CD4-positive, alpha-beta T cell treated with Interleukin-15 for 1 hour (primary cell): ENCODE results near the gene NECAB2.

Experiments
- DNase-seq: peaks from one replicate; pipeline ENCODE4 v3.0.0-alpha.2; 2020

NECAB2 gene

GRCh38 chr16:83952940-83953795 is 14.9 kb upstream of the NECAB2 start, which contains the start of gene OSGIN1:
Gene OSGIN1, plus strand, starts transcription at chr16:83953240. Its CDS starts 4,432 bp downstream, at chr16:83957672.
- DNase-seq = peak; percentile 77

- DNase-seq = no peak
Observed at GRCh38 chr16:83953796-83954576, 14.1 kb upstream of the NECAB2 start.

DNA sequence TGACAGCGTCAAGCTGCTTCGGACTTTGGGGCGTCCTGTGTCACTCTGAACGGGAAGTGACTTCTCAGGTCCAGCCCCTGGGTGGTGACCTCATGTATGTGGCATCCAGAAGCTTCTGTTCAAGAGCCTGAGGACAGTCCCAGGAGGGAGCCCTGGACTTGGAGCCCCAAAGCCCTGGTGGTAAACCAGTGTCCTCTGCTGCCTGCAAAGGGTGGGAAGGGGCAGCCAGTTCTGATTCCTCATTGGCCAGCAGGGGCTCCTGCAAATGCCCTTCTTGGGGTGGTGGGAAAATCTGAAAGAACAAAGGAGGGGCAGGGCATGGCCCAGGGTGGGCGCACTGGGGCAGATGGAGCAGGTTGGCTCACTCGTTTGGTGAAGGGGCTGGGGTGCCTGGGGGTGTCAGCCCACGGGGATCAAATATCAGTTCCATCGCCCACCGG is 13.4 kb upstream of the NECAB2 start:
- DNase-seq = peak; percentile 39

DNA sequence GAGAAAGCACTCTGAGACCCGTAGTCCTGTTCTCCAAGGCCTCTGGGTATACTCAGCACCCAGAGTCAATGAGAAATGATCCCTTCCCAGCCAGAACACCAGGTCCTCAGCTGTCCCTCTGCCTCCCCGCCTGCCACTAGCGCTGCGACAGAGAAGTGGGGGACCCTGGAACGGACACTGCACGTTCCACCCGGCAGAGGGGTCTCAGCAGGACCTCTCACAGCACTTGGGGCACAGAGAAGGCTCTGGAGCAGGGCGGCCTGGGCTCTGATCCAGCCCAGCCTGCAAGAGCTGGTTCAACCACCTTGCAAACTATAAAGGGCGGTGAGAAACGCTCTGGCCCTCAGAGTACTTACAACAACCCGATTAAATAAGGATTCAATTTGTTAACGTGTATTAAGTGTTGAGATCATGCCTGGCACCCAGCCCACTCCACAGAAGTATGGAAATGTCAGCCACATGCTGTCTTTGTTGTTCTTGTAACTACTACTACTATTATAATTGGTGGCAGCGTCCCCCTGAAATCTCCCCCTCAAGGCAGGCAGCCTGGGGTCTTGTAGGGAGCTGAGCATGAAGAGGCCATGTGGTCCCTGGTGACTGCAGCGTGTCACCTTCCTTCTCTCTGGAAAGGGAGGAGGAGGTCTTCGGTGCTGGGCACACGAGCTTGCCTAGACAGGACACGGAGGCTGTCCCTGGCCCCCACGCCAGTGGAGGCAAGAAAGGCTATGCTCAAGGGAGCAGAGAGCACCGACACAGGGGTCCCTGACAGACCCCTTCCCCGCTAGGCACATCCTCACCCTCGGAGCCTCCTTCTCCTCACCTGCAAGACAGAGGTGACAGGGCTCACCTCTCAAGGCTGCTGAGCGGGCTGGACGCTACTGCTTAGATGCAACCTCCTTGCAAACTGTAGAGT is 12.6 kb upstream of the NECAB2 start:
- DNase-seq = no peak

GRCh38 chr16:83956336-83957289 is 11.4 kb upstream of the NECAB2 start:
- peak; percentile 66 for DNase-seq

- DNase-seq = no peak
Observed at GRCh38 chr16:83957296-83957855, 10.7 kb upstream of the NECAB2 start.

- DNase-seq = no peak
Observed at GRCh38 chr16:83958137-83958845, 9.8 kb upstream of the NECAB2 start.

- DNase-seq = no peak
Observed at GRCh38 chr16:83958846-83959565, 9.0 kb upstream of the NECAB2 start.

- DNase-seq = no peak
Observed at GRCh38 chr16:83959656-83960434, 8.2 kb upstream of the NECAB2 start.

DNA sequence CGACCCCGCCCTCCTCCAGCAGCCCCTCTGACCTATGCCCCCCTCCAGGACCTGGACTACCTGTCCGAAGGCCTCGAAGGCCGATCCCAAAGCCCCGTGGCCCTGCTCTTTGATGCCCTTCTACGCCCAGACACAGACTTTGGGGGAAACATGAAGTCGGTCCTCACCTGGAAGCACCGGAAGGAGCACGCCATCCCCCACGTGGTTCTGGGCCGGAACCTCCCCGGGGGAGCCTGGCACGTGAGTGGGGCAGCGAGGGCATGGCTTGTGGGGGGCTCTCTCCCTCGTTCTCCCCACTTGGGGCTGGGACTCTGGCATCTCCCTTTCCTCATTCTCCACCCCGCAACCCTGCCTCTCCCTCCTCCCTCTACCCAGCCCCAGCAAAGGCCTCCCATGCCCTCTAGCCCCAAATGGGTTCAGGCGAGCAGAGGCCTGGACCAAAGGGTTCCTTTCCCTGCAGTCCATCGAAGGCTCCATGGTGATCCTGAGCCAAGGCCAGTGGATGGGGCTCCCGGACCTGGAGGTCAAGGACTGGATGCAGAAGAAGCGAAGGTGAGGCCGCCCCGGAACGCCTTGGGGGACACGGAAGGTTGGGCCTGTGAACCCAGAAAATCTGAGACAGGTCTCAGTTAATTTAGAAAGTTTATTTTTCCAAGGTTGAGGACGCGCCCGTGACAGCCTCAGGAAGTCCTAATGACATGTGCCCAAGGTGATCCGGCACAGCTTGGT is 7.4 kb upstream of the NECAB2 start:
- DNase-seq = no peak

- DNase-seq = no peak
Observed at GRCh38 chr16:83961591-83961990, 6.5 kb upstream of the NECAB2 start.

- DNase-seq = no peak
Observed at GRCh38 chr16:83963277-83964119, 4.5 kb upstream of the NECAB2 start.

GRCh38 chr16:83964684-83965443 is 3.2 kb upstream of the NECAB2 start:
- no peak for DNase-seq

DNA sequence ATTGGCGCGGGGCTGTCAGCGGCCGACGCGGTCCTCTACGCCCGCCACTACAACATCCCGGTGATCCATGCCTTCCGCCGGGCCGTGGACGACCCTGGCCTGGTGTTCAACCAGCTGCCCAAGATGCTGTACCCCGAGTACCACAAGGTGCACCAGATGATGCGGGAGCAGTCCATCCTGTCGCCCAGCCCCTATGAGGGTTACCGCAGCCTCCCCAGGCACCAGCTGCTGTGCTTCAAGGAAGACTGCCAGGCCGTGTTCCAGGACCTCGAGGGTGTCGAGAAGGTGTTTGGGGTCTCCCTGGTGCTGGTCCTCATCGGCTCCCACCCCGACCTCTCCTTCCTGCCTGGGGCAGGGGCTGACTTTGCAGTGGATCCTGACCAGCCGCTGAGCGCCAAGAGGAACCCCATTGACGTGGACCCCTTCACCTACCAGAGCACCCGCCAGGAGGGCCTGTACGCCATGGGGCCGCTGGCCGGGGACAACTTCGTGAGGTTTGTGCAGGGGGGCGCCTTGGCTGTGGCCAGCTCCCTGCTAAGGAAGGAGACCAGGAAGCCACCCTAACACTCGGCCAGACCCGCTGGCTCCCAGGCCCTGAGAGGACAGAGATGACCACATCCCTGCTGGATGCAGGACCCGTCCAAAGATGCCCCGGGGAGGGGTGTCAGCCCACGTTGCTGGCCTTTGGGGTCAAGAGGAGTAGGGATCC is 2.4 kb upstream of the NECAB2 start:
- no peak for DNase-seq

- no peak for DNase-seq
Observed at GRCh38 chr16:83966153-83966696, 1.8 kb upstream of the NECAB2 start.

GRCh38 chr16:83967091-83967490 is 953 bp upstream of the NECAB2 start:
- DNase-seq = no peak
